ENCODE data around the gene DCTN1. TPM values are rescaled to one million over a fixed set of nuclear protein-coding genes. Genes with fewer than 3 reads are reported as not detected.

Gene DCTN1
- total RNA-seq, 1 experiment from 2014 or later = 172 TPM

DNA sequence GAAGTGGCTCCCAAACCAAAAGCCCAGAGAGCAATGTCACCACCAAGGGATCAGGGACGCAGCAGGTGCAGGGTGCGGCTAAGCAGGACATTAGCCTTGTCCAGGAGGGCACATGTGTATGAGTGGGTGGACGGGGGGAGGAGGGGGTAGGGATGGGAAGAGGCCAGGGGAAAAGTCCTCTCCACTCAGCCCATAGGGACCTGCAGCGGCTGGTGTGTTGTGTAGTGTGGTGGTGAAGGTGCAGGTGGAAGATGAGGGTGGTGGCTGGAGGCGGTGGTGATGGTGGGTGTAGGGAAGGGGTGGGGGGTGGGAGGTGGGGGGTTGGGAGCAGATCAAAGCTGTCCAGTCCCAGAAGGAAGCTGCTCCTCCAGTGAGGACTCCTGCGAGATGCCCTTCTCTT, 37.7 kb upstream of the DCTN1 start:
- H3K36me3 ChIP-seq (ENCODE audit: insufficient read depth, low read length, poor library complexity, severe bottlenecking) = no peaks in the 10 kb centered on the region
- H3K4me1 ChIP-seq (ENCODE audit: insufficient read depth, low read length, poor library complexity, severe bottlenecking) = peaks cover 4% of the 10 kb centered on the region
- no peak for DNase-seq (ENCODE audit: low spot score)
- intact Hi-C loops (cut with micrococcal nuclease; ENCODE audit: unreplicated experiment) = no loop called here
- ChIA-PET POLR2A (ENCODE audit: low non-redundant PET) (no interaction called here), CTCF (no interaction called here)
- H3K4me3 ChIP-seq (ENCODE audit: low read depth, low read length, poor library complexity, severe bottlenecking) = no peak overlapping the region
- no peaks in the 10 kb centered on the region for H3K9me3 ChIP-seq (ENCODE audit: low read depth, low read length, poor library complexity, severe bottlenecking)
- H3K27me3 ChIP-seq (replicated peaks; ENCODE audit: insufficient read depth, low read depth, low read length, poor library complexity) = no peaks in the 10 kb centered on the region
- H3K27ac ChIP-seq (ENCODE audit: low read depth, low read length, poor library complexity, severe bottlenecking) = no peak overlapping the region
- BruUV-seq (replicated peaks) = no TSS peak
- TF ChIP-seq CTCF (conservative IDR thresholded peaks at IDR 0.05; ENCODE audit: low read depth, low read length) (no peak), EZH2 (IDR thresholded peaks at IDR 0.05; ENCODE audit: borderline replicate concordance, low read depth, low read length, poor library complexity, severe bottlenecking) (no peak)

DNA sequence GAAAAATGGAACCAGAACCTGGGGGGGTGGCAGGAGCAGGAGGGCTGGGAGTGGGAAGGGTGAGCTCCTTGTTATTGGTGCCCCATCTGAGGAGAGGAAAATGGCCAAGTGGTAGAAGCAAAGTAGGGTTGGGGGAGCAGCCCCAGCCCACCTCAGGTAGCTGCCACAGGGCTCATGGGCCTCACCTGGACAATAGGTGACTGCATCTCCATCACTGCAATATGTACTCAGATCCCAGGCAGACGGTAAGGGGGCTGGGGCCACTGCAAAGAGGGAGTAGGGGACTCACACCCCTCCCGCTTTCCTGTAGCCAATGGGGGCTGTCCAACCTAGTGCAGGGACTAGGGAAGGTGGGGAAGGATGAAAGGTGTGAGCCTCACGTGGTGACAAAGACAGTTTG, 37.1 kb upstream of the DCTN1 start:
- intact Hi-C loops (cut with micrococcal nuclease; ENCODE audit: unreplicated experiment) = no loop called here
- no peak overlapping the region for H3K4me3 ChIP-seq (ENCODE audit: low read depth, low read length, poor library complexity, severe bottlenecking)
- H3K27me3 ChIP-seq (replicated peaks; ENCODE audit: insufficient read depth, low read depth, low read length, poor library complexity) = no peaks in the 10 kb centered on the region
- H3K27ac ChIP-seq (ENCODE audit: low read depth, low read length, poor library complexity, severe bottlenecking) = no peak overlapping the region
- BruUV-seq (replicated peaks) = no TSS peak
- TF ChIP-seq EZH2 (IDR thresholded peaks at IDR 0.05; ENCODE audit: borderline replicate concordance, low read depth, low read length, poor library complexity, severe bottlenecking) = no peak
- TF ChIP-seq CTCF (conservative IDR thresholded peaks at IDR 0.05; ENCODE audit: low read depth, low read length) = no peak
- ChIA-PET POLR2A (ENCODE audit: low non-redundant PET) (no interaction called here), CTCF (no interaction called here)
- no peaks in the 10 kb centered on the region for H3K36me3 ChIP-seq (ENCODE audit: insufficient read depth, low read length, poor library complexity, severe bottlenecking)
- H3K9me3 ChIP-seq (ENCODE audit: low read depth, low read length, poor library complexity, severe bottlenecking) = no peaks in the 10 kb centered on the region
- no peak for DNase-seq (ENCODE audit: low spot score)
- H3K4me1 ChIP-seq (ENCODE audit: insufficient read depth, low read length, poor library complexity, severe bottlenecking) = peaks cover 4% of the 10 kb centered on the region

- Histone ChIP-seq H3K4me1 (ENCODE audit: insufficient read depth, low read length, poor library complexity, severe bottlenecking) (peaks cover 4% of the 10 kb centered on the region), H3K27me3 (replicated peaks; ENCODE audit: insufficient read depth, low read depth, low read length, poor library complexity) (no peaks in the 10 kb centered on the region), H3K4me3 (ENCODE audit: low read depth, low read length, poor library complexity, severe bottlenecking) (no peak overlapping the region), H3K36me3 (ENCODE audit: insufficient read depth, low read length, poor library complexity, severe bottlenecking) (no peaks in the 10 kb centered on the region), H3K27ac (ENCODE audit: low read depth, low read length, poor library complexity, severe bottlenecking) (no peak overlapping the region), H3K9me3 (ENCODE audit: low read depth, low read length, poor library complexity, severe bottlenecking) (no peaks in the 10 kb centered on the region)
- no peak for DNase-seq (ENCODE audit: low spot score)
- POLR2A ChIA-PET (ENCODE audit: low non-redundant PET) = no interaction called here
- intact Hi-C loops (cut with micrococcal nuclease; ENCODE audit: unreplicated experiment) = no loop called here
- no TSS peak for BruUV-seq (replicated peaks)
- CTCF ChIA-PET = no interaction called here
- TF ChIP-seq EZH2 (IDR thresholded peaks at IDR 0.05; ENCODE audit: borderline replicate concordance, low read depth, low read length, poor library complexity, severe bottlenecking) = no peak
- TF ChIP-seq CTCF (conservative IDR thresholded peaks at IDR 0.05; ENCODE audit: low read depth, low read length) = no peak; the same call in 1 of the 2 replicates
Measured at GRCh38 chr2:74416778-74417177, 36.7 kb upstream of the DCTN1 start.
